Measurements from ENCODE around the gene RAB10.
"Not testable (repeated sequence)": the region's sequence is repeated elsewhere in the genome, so short reads cannot be mapped to it uniquely, and the experiment has no call there.

GRCh38 chr2:26108701-26109100 lies 74.8 kb downstream of the RAB10 start:
- not testable (repeated sequence) for TF ChIP-seq CTCF, POLR2A, EP300, POLR2AphosphoS5 (IDR thresholded peaks at IDR 0.05)

Measured in stomach (tissue), 4 donors.